ENCODE results near the gene VAV2.
"Not testable (repeated sequence)": the region's sequence is repeated elsewhere in the genome, so short reads cannot be mapped to it uniquely, and the experiment has no call there.

The VAV2 gene

DNA sequence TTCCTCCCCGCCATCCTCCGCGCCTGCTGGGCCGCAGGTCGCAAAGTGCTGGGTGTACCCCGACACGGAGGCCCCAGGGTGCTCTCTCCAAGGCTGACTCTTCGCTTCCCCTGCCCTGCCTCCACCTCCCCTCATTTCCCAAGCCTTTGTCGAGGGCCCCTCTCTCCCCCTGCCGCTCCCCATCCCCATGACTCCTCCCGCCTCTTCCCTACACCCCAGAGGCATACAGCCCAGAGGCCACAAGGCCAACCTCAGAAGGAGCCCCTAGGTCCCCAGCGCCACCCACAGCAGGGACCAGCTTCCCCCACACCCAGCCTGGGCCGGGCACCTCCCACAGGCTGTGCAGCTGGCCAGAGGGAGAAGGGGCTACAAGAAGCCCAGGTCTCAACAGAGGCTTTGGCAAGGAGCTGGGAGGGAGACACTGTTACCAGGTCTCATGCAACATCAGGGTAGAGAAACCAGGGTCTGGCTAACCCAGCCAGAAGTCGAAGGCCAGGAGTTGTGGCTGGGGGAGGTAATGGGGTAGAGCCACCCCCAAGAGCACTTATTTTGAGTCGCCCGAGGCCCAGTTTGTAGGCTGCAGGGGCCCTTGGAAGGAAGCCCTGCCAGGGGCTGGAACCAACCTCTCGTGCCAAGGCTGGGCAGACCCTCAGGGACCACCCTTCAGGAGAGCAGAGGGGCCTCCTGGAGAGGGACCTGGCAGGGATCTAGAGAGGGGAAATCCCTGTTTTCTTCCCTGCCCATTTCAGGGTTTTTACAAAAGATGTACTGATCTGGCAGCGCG, 229.4 kb downstream of the VAV2 start:
- no peak overlapping the region for H3K4me3 ChIP-seq (ENCODE audit: low read depth, low read length)

DNA sequence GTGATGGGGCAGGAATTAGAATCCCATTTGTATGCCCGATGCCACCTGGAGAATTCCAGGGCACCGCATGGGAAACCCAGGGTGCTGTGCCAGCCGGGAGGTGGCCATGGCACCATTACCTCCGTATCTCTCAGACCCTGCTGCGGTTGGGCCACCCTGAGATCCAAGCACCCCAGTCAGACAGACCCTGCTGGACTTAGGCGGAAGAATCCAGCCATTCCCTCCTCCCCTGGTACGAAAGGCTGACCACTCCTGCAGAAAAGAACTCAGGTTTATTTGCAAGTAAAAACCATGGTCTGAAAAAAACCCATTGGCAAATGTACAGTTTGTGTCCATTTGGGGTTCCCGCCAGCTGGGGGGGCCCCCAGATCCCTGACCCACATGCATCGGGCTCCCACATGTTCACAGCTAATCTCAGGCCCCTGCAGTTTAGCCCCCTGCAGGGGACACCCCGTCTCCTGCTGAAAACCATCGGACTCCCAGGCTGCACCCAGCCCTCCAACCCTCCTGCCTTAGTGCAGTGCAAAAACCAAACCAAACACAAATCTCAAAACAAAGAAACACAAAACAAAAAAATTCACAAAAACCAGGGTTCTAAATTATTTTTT, 230.4 kb downstream of the VAV2 start:
- no peak overlapping the region for H3K4me3 ChIP-seq (ENCODE audit: low read depth, low read length)

DNA sequence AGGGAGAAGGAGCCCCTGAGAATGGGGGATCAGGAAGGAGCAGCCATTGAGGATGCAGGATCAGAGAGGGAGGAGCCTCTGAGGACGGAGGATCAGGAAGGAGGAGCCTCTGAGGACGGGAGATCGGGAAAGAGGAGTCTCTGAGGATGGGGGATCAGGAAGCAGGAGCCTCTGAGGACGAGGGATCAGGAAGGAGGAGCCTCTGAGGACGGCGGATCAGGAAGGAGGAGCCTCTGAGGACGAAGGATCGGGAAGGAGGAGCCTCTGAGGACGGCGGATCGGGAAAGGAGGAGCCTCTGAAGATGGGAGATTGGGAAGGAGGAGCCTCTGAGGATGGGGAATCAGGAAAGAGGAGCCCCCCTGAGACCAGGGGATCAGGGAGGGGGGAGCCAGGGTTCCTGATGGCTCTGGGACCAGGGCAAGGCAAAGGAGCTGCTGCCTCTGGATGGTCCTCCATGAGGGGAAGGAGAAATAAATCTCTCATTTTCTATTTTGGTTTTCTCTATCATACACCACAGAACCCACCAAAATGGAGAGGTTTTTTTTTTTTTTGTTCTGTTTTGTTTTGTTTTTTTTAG, 231.3 kb downstream of the VAV2 start:
- H3K4me3 ChIP-seq (ENCODE audit: low read depth, low read length), result no peak overlapping the region

DNA sequence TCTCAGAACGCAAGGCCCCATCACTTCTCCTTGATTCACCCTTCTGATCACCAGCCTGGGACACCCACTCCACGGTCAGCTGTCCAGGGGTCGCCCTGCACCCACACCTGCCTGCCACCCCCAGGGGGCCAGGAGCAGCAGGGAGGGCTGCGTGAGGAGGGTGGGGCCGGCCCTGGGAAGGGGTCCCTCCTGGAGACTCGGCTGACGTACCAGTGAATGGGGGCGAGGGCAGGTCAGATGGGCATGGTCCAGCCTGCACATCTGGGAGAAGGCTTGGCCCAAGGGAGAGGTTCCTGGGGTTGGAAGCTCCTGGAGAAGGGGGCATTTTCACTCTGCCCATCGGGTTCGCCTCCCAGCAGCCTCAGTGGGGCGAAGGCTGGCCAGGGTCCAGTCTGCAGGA, 232.2 kb downstream of the VAV2 start:
- H3K4me3 ChIP-seq (ENCODE audit: low read depth, low read length), result no peak overlapping the region

DNA sequence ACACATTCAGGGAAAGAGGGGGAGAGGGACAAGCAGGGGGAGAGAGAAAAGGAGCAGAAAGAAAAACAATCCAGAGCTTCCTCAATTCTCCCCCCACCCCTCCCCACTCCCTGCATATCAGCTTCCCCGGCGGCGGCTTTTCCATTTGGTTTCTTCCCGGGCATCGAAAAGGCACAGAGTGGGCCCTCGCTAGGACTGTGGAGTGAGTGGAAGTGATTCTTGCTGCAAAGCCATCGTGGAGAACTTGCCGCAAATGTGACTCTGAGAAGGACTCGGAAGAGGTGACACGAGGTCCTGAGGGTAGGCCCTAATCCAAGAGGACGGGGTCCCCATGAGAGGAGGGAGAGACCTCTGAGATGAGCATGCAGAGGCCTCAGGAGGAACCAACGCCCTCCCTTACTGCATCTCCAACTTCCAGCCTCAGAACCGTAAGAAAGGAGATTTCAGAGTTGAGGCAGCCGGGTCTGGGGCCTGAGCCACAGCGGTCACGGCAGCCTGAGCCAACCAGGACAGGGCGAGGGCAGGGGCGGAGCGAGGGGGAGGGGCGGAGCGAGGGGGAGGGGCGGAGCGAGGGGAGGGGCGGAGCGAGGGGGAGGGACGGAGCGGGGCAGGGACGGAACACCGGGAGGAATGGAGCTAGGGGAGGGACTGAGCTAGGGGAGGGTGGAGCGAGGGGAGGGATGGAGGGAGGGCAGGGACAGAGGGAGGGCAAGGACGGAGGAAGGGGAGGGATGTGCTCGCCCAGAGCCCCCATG, 232.8 kb downstream of the VAV2 start:
- H3K4me3 ChIP-seq (ENCODE audit: low read depth, low read length), result no peak overlapping the region

DNA sequence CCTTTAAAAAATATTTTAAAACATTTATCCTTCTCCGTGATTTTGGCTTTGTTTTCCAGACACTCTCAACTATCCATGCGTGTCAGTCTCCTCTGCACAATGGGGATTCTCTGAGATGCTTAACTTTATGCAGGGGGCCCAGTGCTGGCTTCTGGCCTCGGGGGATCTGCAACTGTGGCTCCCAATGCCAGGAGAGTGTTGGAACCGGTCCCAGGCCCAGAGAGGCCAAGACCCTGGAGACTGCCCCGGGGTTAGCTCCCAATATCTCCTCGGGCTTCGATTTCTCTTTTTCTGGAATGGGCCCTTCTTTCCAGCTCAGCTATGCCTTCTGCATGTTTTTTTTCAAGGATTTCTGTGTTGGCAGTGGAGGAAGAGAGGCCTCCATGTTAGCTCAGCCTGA, 233.9 kb downstream of the VAV2 start:
- no peak overlapping the region for H3K4me3 ChIP-seq (ENCODE audit: low read depth, low read length)

DNA sequence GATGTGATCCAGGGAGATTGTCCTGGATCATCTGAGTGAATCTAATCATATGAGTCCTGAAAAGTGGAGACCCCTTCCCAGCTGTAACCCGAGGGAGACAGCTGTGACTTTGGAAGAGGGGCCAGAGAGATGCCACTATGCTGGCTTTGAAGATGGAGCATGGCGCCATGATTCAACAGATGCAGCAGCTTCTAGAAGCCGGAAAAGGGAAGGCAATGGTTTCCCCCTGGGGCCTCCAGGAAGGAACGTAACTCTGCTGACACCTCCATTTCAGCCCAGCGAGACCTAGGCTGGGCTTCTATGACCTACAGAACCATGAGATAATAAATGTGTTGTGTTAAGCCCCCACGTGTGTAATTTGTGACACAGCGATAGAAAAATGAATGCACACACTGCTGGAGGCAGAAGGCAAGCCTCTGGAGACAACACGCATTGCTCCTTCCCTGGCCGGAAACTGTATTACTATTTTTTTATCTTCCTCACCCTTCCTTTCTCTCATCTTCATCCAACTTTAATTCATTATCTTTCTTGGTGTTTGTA, 237.4 kb downstream of the VAV2 start:
- no peak overlapping the region for H3K4me3 ChIP-seq (ENCODE audit: low read depth, low read length)

DNA sequence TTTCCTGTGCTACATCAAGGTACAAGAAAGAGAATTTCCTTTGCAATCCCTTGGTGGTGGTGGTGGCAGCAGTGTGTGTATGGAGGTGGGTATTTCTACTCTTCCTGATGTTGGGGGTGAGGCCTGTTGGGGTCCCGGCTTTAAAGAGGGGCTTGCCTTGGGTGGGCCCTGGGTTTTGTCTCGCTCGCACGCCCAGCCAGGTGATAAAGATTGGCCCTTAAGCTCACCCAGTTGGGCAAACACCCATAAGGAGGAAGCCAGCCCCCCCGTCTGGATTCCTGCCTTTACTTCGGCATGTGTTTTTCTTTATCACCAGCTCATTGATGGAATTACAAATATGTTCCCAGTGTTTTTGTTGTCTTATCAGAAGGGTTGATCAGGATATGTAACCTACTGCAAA, 237.9 kb downstream of the VAV2 start:
- no peak overlapping the region for H3K4me3 ChIP-seq (ENCODE audit: low read depth, low read length)

DNA sequence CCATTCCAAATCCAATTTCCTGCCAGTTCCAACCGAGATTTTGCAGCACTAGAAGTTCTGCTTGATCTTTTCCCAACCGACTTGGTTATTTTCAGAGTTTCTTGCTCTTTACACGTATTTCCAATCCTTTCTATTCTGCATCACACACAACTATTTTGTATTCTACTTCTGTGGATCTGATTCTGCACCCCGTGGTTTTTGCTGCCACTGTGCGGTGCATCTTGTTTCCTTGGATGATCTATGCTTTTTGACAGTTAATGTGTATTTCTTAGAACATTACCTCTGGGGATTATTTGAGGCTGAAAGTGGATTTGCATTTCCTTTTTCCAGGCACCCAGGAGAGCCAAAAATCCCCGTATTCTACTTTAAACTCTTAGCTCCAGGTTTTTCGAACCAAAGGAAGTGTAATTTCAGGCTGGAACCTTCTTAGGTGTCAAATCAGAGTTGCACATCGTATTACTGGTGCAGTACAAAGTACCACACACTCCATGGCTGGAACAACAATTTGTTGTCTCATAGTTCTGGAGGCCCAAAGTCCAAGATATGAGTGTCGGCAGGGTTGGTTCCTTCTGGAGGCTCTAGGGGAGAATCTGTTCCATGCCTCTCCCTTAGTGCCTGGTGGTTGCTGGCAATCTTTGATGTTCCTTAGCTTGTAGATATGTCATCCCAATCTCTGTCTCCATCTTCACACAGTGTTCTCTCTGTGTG, 239.2 kb downstream of the VAV2 start:
- H3K4me3 ChIP-seq (ENCODE audit: low read depth, low read length), result no peak overlapping the region

DNA sequence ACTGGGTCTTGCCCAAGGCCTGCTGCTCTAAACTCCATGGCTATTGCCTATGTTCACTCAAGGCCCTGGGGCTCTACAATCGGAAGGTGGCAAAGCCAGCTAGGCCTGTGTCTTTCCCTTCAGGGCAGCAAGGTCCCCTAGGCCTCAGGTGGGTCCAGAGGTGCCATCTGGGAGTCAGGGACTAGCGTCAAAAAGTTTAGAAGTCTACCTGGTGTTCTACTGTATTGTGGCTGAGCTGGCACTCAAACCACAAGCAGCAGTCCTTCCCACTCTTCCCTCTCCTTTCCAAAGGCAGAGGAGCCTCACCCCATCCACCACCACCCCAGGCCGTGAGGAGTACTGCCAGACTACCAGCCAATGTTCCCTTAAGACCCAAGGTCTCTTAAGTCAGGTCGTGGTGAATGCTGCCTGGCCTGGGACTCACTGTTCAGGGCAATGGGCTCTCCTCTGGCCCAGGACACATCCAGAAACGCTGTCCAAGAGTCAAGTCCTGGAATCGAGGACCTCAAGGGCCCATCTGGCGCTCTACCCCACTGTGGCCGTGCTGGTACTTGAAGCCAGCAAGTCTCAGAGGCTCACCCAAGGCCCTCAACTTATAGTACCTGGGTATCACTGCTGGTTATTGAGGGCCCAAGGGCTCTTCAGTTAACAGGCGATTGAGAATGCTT, 241.0 kb downstream of the VAV2 start:
- no peak overlapping the region for H3K4me3 ChIP-seq (ENCODE audit: low read depth, low read length)

DNA sequence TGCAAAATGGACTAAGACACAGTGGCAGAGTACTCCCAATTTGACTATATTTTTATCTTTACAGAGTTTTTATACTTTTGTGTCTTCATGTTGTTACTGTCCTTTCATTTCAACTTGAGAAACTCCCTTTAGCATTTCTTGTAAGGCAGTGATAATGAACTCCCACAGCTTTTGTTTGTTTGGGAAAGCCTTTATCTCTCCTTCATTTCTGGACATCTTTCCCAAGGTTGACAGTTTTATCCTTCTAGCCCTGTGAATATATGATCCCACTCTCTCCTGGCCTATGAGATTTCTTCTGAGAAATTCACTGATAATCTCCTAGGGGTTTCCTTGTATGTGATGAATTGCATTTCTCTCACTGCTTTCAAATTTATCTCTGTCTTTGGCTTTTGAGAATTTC, 244.8 kb downstream of the VAV2 start:
- H3K4me3 ChIP-seq (ENCODE audit: low read depth, low read length), result no peak overlapping the region

DNA sequence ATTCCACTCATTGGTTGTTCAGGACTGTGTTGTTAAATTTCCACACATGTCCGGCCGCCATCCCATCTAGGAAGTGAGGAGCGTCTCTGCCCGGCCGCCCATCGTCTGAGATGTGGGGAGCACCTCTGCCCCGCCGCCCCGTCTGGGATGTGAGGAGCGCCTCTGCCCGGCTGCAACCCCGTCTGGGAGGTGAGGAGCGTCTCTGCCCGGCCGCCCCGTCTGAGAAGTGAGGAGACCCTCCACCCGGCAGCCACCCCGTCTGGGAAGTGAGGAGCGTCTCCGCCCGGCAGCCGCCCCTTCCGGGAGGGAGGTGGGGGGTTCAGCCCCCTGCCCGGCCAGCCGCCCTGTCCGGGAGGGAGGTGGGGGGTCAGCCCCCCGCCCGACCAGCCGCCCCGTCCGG, 247.6 kb downstream of the VAV2 start:
- H3K4me3 ChIP-seq (ENCODE audit: low read depth, low read length), result not testable (repeated sequence)

DNA sequence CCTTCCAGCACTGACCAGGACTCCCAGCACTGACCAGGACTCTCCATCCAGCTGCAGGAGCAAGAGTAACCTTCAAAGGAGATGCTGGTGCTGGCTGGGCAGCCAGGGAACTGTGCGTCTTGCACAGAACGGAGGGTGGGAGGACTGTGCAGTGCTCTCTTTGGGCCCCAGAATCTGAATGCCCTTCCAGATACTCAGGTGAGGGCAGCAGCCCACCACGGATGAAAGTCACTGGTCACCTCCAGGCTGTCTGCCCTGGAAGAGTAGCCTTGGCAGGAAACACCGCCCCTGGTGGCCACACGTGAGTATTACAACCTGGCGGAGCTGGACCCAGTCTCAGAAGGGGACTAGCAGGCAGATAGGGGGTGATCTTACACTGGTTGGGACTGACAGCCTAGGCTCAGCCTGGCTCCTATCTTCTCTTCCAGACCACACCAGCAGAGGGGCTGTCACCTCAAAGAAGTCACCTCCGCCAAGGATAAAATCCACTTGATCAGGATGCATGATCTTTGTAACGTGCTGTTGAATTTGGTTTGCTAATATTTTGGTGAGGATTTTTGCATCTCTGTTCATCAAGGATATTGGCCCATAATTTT, 249.2 kb downstream of the VAV2 start:
- H3K4me3 ChIP-seq (ENCODE audit: low read depth, low read length), result no peak overlapping the region

DNA sequence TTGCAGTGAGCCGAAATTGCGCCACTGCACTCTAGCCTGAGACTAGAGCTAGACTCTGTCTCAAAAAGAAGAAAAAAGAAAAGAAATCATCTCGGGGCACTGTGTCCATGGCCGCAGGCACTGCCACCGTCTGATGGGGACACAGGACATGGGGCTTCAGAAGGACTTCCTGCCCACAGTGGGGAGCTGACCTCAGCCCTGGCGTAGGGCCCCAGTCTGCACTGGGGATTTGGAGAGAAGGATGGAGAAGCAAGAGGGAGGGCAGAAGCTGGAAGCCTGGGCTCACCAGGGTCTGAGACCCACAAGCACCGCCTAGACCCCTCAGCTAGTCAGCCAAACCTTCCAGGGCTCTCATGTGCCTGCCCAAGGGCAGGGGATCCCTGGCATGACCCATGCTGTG, 249.9 kb downstream of the VAV2 start:
- no peak overlapping the region for H3K4me3 ChIP-seq (ENCODE audit: low read depth, low read length)

DNA sequence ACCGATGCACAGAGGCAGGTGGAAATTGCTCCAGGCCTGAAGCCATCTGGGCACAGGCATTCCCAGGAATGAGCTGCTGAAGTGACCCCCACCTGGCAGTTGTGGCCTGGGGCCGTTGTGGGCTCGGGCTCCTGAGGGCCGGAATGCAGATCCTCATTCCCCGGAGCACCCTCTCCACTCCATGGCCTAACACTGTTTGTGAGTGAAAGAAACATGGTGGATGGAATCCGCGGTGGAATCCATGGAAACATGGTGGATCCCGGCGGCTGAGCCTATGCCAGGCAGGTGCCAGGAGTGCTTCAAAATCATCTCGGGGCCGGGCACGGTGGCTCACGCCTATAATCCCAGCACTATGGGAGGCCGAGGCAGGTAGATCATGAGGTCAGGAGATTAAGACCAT, 250.4 kb downstream of the VAV2 start:
- no peak overlapping the region for H3K4me3 ChIP-seq (ENCODE audit: low read depth, low read length)

DNA sequence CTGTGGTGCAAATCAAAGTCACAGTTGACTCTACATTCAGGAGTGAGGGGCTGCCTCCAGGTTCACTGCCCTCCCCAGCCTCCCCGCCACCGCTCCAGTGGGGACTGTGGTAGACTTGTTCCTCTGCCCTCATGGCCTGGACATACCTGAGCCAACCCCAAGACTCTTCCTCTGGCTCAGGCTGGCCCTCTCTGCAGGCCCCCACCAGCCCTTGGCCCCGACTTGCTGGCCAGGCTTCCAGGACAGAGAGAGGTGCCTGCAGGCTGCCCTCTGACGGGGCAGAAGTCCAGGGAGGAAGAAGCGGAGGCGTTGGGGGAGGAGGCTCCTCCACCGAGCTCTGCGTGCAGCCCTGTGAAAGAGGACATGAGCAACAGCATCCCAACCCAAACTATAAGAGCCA, 251.2 kb downstream of the VAV2 start:
- no peak overlapping the region for H3K4me3 ChIP-seq (ENCODE audit: low read depth, low read length)

DNA sequence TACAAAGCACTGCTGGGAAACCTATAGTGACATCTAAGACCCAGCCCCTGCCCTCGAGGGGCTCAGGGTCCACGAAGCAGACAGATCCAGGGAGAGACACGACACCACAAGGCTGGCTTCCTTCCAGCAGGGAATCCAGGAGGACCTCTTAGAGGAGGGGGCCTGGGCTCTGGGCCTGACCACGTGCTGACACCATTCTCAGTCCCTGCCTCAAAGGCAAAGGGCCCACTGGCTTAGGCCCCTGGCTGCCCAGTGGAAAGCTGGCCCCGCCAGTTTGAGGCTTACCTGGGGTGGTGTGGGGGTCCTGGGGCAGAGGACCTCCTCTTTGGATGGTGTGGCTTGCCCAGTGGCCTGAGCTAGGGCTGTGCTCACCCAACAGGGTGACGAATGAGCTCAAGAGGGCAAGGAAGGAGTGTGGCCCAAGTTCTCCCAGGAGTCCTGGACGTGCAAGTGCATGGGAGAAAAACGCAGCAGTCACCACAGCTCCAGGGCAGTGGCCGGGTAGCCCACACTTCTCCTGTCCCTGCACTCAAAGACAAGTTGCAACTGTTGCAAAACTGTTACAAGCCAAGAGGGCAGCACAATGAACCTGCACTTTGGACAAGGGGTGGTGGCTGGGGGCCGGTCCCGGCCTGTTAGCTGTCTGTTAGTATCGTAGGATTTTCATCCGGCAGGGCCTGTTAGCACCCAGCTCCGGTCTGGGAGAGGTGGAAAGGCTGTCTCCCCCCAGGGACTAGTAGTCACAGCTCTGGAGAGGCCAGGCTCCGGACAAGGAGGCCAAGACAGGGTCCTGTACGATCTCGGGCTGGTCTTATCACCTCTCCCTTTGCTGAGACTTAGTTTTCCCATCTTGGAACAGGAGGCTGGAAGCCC, 252.5 kb downstream of the VAV2 start:
- H3K4me3 ChIP-seq (ENCODE audit: low read depth, low read length), result no peak overlapping the region

DNA sequence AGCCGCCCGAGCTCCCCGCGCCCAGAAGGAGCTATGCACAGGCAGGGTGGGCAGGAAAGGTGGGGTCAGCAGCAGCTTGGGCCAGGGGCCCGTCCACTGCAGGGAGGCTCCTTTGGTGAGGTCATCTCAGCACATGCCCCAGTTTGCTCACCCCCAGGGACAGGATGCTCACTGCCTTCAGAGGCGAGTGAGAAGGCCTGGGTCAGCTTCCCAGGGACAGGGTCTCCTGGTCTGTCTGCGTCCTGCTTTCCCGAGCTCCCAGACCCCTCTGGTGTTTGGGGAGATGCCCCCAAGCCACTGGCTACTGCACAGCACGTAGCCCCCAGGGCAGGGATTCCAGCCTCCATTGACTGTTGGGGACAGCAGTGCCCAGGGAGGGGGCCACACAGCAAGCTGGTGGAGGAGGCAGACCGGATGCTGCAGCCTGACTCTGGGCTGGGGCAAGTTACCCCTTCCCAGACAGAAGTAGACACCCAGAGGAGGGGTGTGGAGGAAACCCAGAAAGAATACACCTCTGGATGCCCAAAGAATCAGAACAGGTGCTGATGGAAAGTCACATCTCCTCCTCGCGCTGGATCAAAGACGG, 253.4 kb downstream of the VAV2 start:
- H3K4me3 ChIP-seq (ENCODE audit: low read depth, low read length), result no peak overlapping the region
